Suppressor macrophage (primary cell): ENCODE measurements around the gene GPI.
"Not testable (repeated sequence)": the region's sequence is repeated elsewhere in the genome, so short reads cannot be mapped to it uniquely, and the experiment has no call there.

Source experiments
- DNase-seq, 4 experiments: peaks; one replicate each; pipeline ENCODE4 v3.0.0-alpha.2; 2020 to 2022
- total RNA-seq, 17 experiments: gene quantifications; one replicate each; lab custom pipeline; 2026; ENCODE audit warnings: mixed read lengths in 6 of 17, inconsistent platforms in 3 of 17; lab: John Stamatoyannopoulos, UW

The GPI gene
- total RNA-seq, result 206 to 464 (median 271) reads per million in 17 experiments

DNA sequence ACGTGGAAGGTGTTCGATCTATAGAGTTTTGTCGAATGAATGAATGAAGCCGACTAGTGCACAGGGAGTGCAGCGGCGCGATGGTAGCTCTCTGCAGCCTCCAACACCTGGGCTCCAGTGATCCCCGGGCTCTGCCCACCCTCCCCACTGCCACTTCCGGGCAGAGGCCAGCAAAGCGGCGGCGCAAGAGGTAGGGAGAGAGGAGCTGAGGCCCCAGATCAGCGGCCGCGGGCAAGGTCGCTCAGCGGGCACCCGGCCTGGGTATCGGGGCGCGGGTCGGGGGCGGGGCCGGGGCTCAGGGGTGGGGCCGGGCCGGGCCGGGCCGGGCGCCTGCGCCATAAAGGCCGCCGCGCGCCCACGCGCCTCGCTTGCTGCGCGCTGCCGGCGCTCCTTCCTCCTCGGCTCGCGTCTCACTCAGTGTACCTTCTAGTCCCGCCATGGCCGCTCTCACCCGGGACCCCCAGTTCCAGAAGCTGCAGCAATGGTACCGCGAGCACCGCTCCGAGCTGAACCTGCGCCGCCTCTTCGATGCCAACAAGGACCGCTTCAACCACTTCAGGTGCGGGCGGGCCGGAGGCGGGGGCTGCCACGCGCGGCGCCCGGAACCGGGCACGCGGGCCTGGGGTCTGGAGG is at the start of gene GPI:
Gene GPI, plus strand, starts transcription at position 367 of the 633 bp plus-strand sequence. Its CDS starts 71 bp downstream, at position 438.
- DNase-seq, result peak; percentile 84 to 95 (median 90)

DNA sequence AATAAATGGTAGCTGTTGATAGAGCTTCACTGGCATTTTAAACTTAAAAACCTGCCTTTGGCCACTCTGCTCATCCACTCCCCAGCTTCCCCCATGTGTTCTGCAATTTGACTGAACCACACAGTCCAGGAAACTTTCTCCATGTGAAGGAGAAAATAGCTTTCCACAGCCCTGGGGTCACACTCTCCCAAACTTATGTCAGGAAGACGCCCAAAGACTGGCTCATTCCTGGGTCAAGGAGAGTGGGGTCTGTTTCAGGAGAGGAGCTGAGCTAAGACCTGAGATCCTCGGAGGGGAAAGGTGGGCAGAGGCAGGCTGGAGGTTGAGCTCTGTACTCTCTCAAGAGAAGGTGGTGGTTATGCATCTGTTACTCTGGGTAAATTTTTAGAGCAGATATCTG is 48.7 kb upstream of the GPI start:
- DNase-seq, result no peak

DNA sequence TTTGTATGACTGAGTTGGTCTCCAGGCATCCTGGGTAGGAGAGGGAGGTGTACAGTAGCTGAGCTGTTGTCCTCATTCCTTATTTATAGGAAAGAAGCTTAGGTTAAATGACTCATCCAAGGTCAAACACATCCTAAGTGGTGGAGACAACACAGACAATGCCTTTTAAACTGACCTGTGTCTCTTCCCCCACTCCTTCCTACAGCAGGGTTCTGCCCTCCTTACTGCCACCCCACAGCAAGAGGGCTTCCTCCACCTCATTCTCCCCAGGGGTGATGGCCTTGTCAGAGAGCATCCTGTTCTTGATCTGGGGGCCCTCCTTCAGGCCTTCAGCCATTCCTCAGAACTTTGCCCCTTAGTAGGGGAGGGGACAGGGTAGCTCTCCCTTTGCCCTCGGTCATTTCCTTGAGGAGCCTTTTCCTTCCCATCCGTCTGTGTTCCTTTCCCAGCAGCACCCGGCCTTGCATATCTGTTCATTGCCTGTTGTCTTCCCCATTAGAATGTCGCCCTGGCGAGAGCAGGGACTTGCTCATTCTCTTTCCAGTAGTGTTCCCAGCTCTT is 48.2 kb upstream of the GPI start:
- no peak for DNase-seq

DNA sequence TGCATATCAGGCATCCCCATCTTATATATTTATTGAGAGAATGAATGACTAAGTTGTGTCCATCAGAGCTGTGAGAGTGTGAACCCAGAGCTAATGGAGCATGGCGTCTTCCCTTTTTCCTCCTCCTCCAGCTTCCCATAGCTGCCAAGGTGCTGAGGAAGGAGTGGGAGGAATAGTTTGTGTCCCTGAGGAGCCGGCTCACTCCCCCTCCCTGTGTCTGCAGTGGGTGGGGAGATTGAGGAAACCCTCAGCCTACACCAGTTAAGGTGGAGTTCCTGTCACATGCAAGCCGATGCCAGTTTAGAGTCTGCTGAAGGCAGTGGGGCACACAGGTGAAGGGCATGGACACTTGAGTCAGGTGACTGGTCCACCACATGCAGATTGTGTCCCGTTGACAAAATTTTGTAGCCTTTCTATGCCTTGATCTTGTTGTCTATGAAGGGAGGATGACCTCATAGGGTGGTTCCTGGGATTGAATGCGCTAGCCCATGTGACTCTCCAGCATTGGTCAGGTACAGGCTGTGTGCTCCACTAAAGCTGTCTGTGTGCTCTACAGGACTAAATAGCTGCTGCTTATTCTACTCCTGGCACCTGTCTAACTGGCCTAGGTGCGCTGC is 47.6 kb upstream of the GPI start:
- peak in 3 of 4 experiments; percentile 8 to 44 (median 20) for DNase-seq

DNA sequence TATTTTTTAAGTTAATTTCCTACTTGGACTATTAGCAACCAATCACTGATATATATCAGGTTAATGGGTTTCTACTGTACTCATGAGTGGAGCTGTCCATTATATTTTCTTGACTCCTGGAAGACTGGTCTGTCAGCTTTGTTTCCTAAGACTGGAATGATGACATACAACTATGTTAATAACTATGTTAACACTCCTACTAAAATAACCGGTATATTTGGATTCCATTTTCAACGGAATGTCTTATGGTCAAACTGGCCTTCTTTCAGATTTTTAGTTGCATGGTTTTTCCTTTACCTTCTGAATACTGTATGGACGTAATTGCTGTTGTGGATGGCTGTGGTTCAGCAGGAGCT is 45.8 kb upstream of the GPI start:
- DNase-seq, result no peak

DNA sequence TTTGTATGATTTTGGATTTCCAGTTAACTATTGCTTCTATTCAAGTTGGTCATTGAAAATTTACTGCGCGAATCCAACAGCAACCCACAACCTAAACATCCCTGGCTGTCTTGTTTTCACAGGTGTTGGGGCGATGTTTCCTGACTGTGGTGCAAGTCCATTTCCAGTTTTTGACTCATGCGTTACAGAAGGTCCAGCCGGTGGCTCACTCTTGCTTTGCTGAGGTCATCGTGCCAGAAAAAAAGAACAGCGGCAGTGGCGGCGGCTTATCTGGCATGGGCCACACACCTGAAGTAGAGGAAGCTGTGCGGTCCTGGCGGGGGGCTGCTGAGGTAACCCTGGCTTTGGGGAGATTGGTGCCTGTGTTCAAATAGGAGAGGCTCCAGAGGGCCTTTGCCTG is 45.2 kb upstream of the GPI start:
- DNase-seq, result no peak

DNA sequence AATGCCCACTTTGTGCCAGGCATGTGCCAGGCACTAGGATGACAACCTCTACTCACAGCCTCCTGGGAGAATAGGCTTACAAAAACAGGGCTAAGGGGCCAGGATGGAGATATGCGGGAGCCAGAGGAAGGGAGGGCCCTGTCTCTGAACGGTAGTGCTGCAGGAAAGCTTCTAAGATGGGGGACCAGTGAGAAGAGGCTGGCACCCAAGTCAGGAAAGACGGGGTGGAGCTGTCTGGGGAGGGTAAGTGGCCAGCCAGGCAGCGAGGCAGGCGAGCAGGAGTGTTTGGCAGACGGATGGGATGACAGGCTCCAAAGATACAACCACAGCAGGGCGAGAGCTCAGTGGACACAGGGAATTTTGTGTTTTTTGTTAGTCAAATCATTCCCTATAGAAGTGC is 44.7 kb upstream of the GPI start:
- no peak for DNase-seq

DNA sequence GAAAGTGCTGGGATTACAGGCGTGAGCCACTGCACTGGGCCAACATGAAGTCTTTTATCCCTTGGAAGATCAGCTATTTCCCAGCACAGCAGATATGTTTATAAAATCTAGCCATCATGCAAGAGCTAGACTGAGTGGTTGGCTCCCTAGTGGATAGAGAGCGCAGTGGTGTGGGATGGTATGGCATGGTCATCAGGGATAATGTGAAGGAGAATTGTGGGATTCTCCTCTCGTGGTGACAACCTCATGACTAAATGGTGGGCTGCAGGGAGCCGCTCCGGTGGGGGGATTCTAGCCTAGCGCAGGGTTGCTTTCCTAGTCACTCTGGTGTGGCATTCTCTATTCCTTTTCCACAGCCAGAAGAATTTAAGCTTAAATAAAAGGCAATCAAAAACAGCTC is 43.3 kb upstream of the GPI start:
- DNase-seq, result no peak

DNA sequence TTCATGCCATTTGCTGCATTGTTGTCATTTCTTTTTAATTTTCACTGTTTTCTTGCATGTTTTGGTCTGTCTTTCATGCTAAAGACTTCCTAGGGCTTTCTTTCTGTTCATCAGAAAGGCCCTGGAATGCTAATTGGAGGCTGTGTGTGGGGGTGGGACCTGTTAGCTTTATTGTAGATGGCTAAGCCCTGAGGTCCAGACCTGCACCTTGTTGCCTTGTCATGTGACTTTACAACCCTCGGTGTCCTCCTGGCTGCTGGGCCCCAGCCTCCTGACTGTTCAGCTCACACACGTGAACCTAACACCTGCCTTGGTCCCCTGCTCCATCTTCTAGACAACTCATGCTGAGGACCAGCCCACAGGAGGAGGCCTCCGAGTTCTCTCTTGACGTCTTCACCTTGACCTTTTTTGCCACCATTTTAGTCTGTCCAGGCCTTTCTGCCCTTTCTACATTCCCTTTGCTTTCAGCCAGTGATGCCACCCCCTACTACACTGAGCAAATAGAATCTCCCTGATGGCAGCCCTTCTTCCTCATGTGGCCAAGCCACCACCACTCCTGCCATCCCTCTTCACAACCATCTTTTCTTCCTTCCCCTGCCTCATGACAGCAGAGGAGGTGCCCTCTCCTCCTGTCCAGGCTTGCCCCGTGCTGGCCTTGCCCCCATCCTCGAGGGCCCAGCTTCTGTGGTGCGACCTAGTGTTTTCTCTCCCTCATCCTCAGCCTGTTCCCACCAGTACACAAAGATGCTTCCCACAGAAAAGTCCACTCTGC is 41.4 kb upstream of the GPI start:
- no peak for DNase-seq

DNA sequence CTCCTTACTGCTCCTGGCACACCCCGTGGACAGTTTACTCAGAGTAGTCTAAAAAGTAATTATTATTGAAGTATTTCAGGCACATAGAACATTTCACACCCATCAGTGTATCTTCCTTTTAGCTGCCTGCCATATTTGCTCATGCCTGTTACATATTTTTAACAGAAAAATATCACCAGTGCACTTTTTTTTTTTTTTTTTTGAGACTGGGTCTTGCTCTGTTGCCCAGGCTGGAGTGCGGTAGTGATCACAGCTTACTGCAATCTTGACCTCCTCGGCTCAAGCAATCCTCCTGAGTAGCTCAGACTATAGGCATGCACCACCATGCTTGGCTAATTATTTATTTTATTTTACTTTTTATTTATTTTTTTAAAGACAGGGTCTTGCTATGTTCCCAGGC is 40.7 kb upstream of the GPI start:
- DNase-seq, result no peak

DNA sequence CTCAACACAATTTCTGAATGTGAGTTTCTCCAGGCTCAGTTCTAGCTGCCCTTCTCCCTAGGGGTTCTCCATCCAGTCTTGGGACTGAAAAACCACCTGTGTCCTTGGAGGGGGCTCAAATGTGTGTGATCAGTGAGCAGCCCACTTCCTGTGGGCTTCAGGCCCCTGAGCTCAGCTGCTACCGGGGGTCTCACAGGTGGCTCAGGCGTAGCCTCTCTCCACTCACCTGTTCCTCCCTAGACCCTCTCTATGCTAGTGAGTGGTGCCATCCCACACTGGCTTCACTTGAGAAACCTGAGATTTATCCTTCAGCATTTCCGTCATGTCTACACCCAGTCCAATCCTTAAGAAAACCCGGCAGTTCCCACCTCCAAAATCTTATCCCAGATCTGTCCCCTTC is 39.8 kb upstream of the GPI start:
- no peak for DNase-seq

DNA sequence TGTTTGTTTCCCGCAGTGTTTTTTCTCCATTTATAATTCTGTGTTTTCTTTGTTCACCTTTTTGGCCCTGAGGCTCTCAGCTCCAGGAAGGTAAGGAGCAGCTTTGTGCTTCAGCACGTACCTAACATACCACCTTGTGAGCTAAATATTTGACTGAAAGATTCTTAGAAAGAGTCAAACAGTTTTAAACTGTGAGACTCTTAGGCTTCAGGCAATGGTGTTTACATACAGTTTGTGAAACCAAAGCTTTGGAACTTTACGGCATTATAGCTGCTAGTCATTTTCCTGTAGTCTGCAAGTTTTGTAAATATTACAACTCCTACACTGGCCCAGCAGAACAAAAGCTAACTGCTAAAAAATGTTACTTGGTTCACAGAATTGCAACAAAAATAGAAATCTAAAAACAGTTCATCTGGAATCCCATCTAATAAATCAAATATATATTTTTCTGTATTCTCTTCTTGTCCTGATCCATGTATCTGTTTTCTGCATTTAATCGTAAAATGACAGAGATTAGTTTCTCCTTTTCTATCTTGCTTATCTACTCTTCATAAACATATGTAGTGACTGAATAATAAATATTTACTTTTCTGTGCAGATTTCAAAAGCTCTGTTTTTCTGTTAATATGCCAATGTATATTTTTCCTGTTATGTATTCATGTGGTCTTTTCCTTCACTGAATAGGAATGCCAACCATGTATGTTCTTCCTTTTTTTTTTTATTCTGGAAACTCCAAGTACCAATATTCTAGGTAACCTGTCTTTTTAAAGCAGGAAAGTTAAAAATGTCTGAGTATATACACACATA is 38.8 kb upstream of the GPI start:
- no peak for DNase-seq

DNA sequence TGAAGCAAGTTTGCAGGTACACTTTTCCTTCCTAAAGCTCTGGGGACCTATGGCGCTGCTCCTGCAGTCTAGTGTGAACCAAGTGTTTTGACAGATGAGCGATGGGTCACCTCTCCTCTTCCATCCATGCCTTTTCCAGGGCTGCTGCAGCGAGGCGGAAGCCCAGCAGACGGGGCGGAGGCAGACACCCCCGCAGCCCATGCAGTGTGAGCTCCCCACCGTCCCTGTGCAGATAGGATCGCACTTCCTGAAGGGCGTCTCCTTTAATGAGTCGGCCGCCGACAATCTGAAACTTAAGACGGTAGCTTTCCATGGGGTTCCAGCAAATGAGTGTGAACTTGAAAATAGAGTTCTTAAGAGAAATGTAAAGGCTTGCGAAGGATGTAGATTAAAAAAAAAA is 37.1 kb upstream of the GPI start:
- DNase-seq, result no peak

DNA sequence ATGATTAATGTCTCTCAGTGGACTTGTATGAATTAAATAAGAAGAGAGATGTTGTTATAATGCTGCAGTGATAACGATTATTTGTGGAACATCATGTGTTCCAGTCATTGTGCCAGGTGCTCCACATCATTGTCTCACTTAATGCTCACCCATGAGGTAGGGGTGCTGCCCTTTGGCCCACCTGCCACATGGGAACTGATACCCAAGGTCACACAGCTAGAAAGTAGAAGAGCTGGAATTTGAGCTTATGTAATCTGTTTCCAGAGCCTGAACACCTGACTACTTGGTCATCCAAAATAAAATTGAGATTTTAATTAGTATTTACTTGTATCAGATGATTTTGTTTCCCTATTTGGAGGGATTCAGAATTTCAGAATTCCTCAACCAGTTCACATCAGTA is 36.0 kb upstream of the GPI start:
- no peak for DNase-seq

DNA sequence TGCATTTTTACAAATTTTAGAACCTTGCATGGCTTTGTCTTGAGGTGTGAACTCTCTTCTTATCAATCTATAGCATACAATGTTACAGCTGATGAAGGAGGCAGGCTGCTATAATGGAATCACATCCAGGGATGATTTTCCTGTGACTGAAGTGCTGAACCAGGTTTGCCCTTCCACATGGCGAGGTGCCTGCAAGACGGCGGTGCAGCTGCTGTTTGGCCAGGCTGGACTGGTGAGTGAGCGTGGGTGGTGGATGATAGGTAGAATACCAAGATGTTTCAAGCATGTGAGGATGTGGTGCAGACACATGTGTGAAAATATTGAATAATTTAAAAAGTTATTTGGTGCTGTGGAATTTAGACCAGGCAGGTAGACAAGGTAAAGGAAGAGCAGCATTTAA is 34.9 kb upstream of the GPI start:
- DNase-seq, result no peak

DNA sequence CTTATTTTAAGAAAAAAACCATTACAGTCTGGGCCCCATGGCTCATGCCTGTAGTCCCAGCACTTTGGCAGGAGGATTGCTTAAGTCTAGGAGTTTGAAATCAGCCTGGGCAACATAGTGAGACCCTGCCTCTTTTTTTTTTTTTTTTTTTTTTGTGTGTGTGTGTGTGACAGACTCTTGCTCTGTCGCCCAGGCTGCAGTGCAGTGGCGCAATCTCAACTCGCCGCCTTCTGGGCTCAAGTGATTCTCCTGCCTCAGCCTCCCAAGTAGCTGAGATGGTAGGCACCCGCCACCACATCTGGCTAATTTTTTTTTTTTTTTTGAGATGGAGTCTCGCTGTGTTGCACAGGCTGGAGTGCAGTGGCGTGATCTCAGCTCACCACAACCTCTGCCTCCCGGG is 34.4 kb upstream of the GPI start:
- DNase-seq, result not testable (repeated sequence)

DNA sequence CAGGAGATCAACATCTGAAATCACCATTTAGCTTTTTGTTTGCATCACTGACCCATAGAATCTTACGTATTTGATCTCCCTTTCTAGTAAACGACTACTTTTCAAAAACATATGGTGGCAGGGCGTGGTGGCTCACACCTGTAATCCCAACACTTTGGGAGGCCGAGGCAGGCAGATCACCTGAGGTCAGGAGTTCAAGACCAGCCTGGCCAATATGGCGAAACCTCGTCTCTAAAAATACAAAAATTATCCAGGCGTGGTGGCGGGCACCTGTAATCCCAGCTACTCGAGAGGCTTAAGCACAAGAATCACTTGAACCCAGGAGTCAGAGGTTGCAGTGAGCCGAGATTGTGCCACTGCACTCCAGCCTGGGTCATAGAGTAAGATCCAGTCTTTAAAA is 33.4 kb upstream of the GPI start:
- DNase-seq, result not testable (repeated sequence)

DNA sequence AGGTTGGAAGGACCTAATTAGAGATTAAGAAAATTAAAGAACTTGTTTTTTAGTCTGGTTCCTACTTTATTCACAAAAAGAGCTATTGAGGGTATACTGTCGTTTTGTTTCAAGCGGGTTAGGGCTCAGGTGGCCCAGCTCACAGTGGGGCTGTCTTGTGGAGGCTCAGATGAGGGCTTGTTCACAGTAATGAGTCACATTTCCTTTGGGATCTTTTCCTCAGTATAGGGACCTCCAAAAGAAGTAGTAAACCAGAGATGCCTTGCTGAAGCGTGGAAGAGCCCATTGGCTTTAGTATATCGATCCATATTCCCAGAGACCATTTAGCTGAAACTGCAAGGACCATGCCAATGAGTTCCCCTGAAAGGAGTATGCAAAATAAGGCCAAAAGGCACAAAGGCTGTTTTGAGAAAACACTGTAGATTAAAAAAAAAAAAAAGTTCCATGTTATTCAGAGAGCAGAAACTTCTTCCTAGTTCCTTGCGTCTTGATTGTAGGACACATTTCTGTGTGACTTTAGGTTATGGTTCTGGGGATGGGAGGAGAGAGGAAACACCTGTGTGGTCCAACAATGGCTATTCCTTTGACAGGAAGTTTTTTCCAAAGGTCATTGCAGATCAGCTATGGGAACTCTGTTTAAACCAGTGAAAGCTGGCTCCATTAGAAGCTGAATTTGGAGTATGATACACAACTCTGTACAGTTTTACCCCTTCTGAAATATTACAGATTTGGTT is 32.8 kb upstream of the GPI start:
- DNase-seq, result no peak

DNA sequence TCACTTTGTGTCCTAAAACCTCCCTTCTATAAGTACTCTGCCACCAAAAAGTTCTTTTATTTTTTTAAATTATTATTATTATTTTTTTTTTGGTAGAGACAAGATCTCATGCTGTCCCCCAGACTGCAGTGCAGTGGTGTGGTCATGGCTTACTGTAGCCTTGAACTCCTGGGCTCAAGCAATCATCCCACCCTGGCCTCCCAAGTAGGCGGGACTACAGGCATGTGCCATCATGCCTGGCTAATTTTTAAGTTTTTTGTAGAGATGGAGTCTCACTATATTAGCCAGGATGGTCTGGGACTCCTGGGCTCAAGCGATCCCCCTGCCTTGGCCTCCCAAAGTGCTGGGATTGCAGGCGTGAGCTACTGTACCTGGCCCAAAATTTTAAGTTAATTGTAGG is 29.1 kb upstream of the GPI start:
- DNase-seq, result no peak

DNA sequence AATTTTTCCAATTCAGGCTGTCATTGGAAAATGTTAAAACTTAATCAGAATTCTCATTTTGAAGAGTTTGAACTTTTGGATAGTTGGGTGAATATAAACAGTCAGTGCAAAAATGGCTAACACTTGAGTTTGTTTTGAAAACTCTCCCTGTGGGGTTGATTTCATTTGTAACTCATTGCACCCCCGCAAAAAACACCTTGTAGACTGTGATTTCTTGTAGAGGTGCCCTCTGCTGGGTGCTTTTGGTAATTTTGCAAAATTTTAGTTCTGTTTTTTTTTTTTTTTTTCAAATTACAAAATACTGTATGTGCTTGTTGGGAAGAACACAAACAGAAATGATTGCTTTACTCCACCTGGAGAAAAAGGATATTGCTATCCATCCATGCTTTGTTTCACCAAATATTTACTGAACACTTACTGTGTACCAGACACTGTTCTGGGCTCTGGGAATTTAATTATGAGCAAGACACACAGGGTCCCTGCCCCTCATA is 28.2 kb upstream of the GPI start:
- peak; percentile 60 to 72 (median 64) for DNase-seq

DNA sequence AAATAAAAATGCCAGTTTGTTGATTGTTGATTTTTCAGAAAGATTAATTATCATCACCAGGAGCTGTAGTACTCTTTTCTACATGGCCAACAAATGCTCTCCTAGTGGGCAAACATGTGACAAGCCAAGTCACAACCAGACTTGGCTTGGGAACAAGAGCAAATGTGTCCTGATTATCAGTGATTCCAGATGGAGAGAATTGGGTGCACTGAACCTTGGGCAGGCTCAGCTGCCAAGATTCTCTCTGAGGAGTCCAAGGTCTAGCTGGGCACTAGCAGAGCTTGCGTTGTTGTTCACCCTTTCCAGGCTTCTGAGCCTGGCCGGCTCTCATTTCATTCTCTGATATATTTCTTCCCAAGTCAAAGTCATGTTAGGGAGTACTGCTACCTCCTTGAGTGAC is 27.3 kb upstream of the GPI start:
- DNase-seq, result no peak
